HS-5 (cell line): ENCODE data around the gene CMSS1.

ENCODE experiments used
- DNase-seq: peaks from one replicate; pipeline ENCODE4 v3.0.0-alpha.2; 2012; ENCODE audit warnings: low read depth

CMSS1 gene

GRCh38 chr3:99903869-99904268 lies 86.2 kb downstream of the CMSS1 start:
- no peak for DNase-seq

GRCh38 chr3:99907959-99908544 lies 90.4 kb downstream of the CMSS1 start:
- no peak for DNase-seq

GRCh38 chr3:99909714-99910495 lies 92.2 kb downstream of the CMSS1 start:
- no peak for DNase-seq

- no peak for DNase-seq
These were observed 93.2 kb downstream of the CMSS1 start for GRCh38 chr3:99910752-99911290.

- DNase-seq: no peak
These were observed 93.8 kb downstream of the CMSS1 start for GRCh38 chr3:99911433-99911832.

GRCh38 chr3:99915906-99916432 lies 98.3 kb downstream of the CMSS1 start:
- DNase-seq: no peak

- no peak for DNase-seq
These were observed 101.1 kb downstream of the CMSS1 start for GRCh38 chr3:99918715-99919114.

- no peak for DNase-seq
These were observed 102.0 kb downstream of the CMSS1 start for GRCh38 chr3:99919694-99920093.

GRCh38 chr3:99920481-99921376 lies 103.1 kb downstream of the CMSS1 start:
- no peak for DNase-seq

- DNase-seq: no peak
These were observed 103.7 kb downstream of the CMSS1 start for GRCh38 chr3:99921377-99921695.

GRCh38 chr3:99921986-99922385 lies 104.3 kb downstream of the CMSS1 start:
- DNase-seq: no peak

GRCh38 chr3:99923873-99924272 lies 106.2 kb downstream of the CMSS1 start:
- no peak for DNase-seq

GRCh38 chr3:99925584-99926230 lies 108.0 kb downstream of the CMSS1 start:
- peak; percentile 35 for DNase-seq

- no peak for DNase-seq
These were observed 110.2 kb downstream of the CMSS1 start for GRCh38 chr3:99927671-99928457.

- DNase-seq: no peak
These were observed 111.4 kb downstream of the CMSS1 start for GRCh38 chr3:99928771-99929744.

GRCh38 chr3:99929745-99930139 lies 112.1 kb downstream of the CMSS1 start:
- no peak for DNase-seq

GRCh38 chr3:99931059-99931458 lies 113.4 kb downstream of the CMSS1 start:
- no peak for DNase-seq

GRCh38 chr3:99933971-99934750 lies 116.5 kb downstream of the CMSS1 start:
- DNase-seq: no peak
